ENCODE data around the gene CDC73. TPM values are rescaled to one million over a fixed set of nuclear protein-coding genes. Genes with fewer than 3 reads are reported as not detected.

Gene CDC73
- total and polyA plus RNA-seq, 9 of the 15 experiments (the other 6 are each of a cell fraction or from before 2014, with no cell fraction given), result 19.0 to 61.7 (median 30.1) TPM

GRCh38 chr1:193121616-193122593 is at the start of gene CDC73 (continued):
- TF ChIP-seq, protein P1, sequence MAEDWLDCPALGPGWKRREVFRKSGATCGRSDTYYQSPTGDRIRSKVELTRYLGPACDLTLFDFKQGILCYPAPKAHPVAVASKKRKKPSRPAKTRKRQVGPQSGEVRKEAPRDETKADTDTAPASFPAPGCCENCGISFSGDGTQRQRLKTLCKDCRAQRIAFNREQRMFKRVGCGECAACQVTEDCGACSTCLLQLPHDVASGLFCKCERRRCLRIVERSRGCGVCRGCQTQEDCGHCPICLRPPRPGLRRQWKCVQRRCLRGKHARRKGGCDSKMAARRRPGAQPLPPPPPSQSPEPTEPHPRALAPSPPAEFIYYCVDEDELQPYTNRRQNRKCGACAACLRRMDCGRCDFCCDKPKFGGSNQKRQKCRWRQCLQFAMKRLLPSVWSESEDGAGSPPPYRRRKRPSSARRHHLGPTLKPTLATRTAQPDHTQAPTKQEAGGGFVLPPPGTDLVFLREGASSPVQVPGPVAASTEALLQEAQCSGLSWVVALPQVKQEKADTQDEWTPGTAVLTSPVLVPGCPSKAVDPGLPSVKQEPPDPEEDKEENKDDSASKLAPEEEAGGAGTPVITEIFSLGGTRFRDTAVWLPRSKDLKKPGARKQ (CRISPR knock-in tag; IDR thresholded peaks at IDR 0.05), result no peak
- peak; percentile 83 for TF ChIP-seq DEAF1 (CRISPR knock-in tag; IDR thresholded peaks at IDR 0.05)
- peak; percentile 99 for TF ChIP-seq SUPT5H (IDR thresholded peaks at IDR 0.05)
- 0 out of 2 replicates have a peak, but pooled peaks have one; percentile 41 for TF ChIP-seq ERF (CRISPR knock-in tag; IDR thresholded peaks at IDR 0.05)
- no peak for TF ChIP-seq ELF2 (CRISPR knock-in tag; IDR thresholded peaks at IDR 0.05)
- TF ChIP-seq ZBTB8A (IDR thresholded peaks at IDR 0.05; ENCODE audit: partially characterized antibody), result no peak
- TF ChIP-seq, protein P2, sequence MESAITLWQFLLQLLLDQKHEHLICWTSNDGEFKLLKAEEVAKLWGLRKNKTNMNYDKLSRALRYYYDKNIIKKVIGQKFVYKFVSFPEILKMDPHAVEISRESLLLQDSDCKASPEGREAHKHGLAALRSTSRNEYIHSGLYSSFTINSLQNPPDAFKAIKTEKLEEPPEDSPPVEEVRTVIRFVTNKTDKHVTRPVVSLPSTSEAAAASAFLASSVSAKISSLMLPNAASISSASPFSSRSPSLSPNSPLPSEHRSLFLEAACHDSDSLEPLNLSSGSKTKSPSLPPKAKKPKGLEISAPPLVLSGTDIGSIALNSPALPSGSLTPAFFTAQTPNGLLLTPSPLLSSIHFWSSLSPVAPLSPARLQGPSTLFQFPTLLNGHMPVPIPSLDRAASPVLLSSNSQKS (CRISPR knock-in tag; IDR thresholded peaks at IDR 0.05), result no peak
- TF ChIP-seq KLF13 (tag; IDR thresholded peaks at IDR 0.05; ENCODE audit: borderline replicate concordance, low read depth), result peak; percentile 68; the same call in 1 of the 2 replicates
- TF ChIP-seq TBL1XR1 (IDR thresholded peaks at IDR 0.05; ENCODE audit: low read length in 2 of 2), result peak in 1 of 2 experiments; percentile 76; a peak in 3 of 4 replicates
- TF ChIP-seq NCOA4 (IDR thresholded peaks at IDR 0.05; ENCODE audit: partially characterized antibody), result no peak
- no peak for TF ChIP-seq SIX5 (IDR thresholded peaks at IDR 0.05; ENCODE audit: borderline replicate concordance in 1 of 2, insufficient read depth in 1 of 2, low read depth in 1 of 2, low read length in 2 of 2)
- no peak for TF ChIP-seq ZNF217 (CRISPR knock-in tag; IDR thresholded peaks at IDR 0.05)
- TF ChIP-seq, protein P3, sequence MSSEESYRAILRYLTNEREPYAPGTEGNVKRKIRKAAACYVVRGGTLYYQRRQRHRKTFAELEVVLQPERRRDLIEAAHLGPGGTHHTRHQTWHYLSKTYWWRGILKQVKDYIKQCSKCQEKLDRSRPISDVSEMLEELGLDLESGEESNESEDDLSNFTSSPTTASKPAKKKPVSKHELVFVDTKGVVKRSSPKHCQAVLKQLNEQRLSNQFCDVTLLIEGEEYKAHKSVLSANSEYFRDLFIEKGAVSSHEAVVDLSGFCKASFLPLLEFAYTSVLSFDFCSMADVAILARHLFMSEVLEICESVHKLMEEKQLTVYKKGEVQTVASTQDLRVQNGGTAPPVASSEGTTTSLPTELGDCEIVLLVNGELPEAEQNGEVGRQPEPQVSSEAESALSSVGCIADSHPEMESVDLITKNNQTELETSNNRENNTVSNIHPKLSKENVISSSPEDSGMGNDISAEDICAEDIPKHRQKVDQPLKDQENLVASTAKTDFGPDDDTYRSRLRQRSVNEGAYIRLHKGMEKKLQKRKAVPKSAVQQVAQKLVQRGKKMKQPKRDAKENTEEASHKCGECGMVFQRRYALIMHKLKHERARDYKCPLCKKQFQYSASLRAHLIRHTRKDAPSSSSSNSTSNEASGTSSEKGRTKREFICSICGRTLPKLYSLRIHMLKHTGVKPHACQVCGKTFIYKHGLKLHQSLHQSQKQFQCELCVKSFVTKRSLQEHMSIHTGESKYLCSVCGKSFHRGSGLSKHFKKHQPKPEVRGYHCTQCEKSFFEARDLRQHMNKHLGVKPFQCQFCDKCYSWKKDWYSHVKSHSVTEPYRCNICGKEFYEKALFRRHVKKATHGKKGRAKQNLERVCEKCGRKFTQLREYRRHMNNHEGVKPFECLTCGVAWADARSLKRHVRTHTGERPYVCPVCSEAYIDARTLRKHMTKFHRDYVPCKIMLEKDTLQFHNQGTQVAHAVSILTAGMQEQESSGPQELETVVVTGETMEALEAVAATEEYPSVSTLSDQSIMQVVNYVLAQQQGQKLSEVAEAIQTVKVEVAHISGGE (CRISPR knock-in tag; IDR thresholded peaks at IDR 0.05), result peak in 1 of 3 experiments; percentile 16; a peak in 1 of 6 replicates
- no peak for TF ChIP-seq E2F8 (IDR thresholded peaks at IDR 0.05; ENCODE audit: low read depth, partially characterized antibody)
